GM18511 (cell line): ENCODE data around the gene TXLNB.
"Not testable (repeated sequence)": the region's sequence is repeated elsewhere in the genome, so short reads cannot be mapped to it uniquely, and the experiment has no call there.

Experiments used
- ATAC-seq: cut with Tn5 transposase; IDR thresholded peaks from one replicate; pipeline ENCODE4 v1.9.1; 2021; ENCODE audit warnings: mild to moderate bottlenecking, moderate library complexity; ENCODE audit not compliant: unreplicated experiment

TXLNB gene

GRCh38 chr6:139240161-139241010 lies 51.4 kb downstream of the TXLNB start:
- ATAC-seq, result no peak

GRCh38 chr6:139239064-139239463 lies 52.7 kb downstream of the TXLNB start:
- no peak for ATAC-seq

- ATAC-seq, result no peak
These were observed 55.7 kb downstream of the TXLNB start for GRCh38 chr6:139236105-139236504.

GRCh38 chr6:139235661-139236060 lies 56.1 kb downstream of the TXLNB start:
- no peak for ATAC-seq

- not testable (repeated sequence) for ATAC-seq
These were observed 57.6 kb downstream of the TXLNB start for GRCh38 chr6:139234193-139234592.

GRCh38 chr6:139231206-139231605 lies 60.6 kb downstream of the TXLNB start:
- no peak for ATAC-seq

- no peak for ATAC-seq
These were observed 61.4 kb downstream of the TXLNB start for GRCh38 chr6:139230391-139230840.

- ATAC-seq, result not testable (repeated sequence)
These were observed 63.4 kb downstream of the TXLNB start for GRCh38 chr6:139228387-139228786.

GRCh38 chr6:139219746-139220145 lies 72.1 kb downstream of the TXLNB start:
- no peak for ATAC-seq

- peak; percentile 100 for ATAC-seq
These were observed 72.5 kb downstream of the TXLNB start for GRCh38 chr6:139219271-139219729.

GRCh38 chr6:139212460-139212859 lies 79.3 kb downstream of the TXLNB start:
- not testable (repeated sequence) for ATAC-seq

- not testable (repeated sequence) for ATAC-seq
These were observed 81.0 kb downstream of the TXLNB start for GRCh38 chr6:139210766-139211165.

GRCh38 chr6:139205843-139206242 lies 86.0 kb downstream of the TXLNB start:
- ATAC-seq, result no peak

GRCh38 chr6:139204978-139205377 lies 86.8 kb downstream of the TXLNB start:
- no peak for ATAC-seq

- no peak for ATAC-seq
These were observed 90.4 kb downstream of the TXLNB start for GRCh38 chr6:139201378-139201777.

- ATAC-seq, result no peak
These were observed 93.1 kb downstream of the TXLNB start for GRCh38 chr6:139198529-139199288.

- ATAC-seq, result no peak
These were observed 97.1 kb downstream of the TXLNB start for GRCh38 chr6:139194740-139195139.
